GM18868 (cell line): Measurements from ENCODE around the gene CFAP97D1.

Experiments
- ATAC-seq: cut with Tn5 transposase; IDR thresholded peaks from one replicate; pipeline ENCODE4 v1.9.1; 2021; ENCODE audit warnings: mild to moderate bottlenecking, moderate library complexity; ENCODE audit not compliant: unreplicated experiment

Gene CFAP97D1

GRCh38 chr17:43780135-43780534 lies at the start of gene CFAP97D1:
Gene CFAP97D1 (plus strand): TSS chr17:43780435. CDS start chr17:43780463, 28 bp downstream.
- no peak for ATAC-seq

GRCh38 chr17:43732958-43733357 lies 47.3 kb upstream of the CFAP97D1 start:
- ATAC-seq = no peak

- ATAC-seq = no peak
Measured at GRCh38 chr17:43733956-43734355, 46.3 kb upstream of the CFAP97D1 start.

- no peak for ATAC-seq
Measured at GRCh38 chr17:43734376-43734775, 45.9 kb upstream of the CFAP97D1 start.

- no peak for ATAC-seq
Measured at GRCh38 chr17:43736389-43736788, 43.8 kb upstream of the CFAP97D1 start.

GRCh38 chr17:43737722-43738121 lies 42.5 kb upstream of the CFAP97D1 start:
- ATAC-seq = no peak

GRCh38 chr17:43740541-43740940 lies 39.7 kb upstream of the CFAP97D1 start:
- no peak for ATAC-seq

GRCh38 chr17:43741636-43742035 lies 38.6 kb upstream of the CFAP97D1 start:
- ATAC-seq = no peak

- no peak for ATAC-seq
Measured at GRCh38 chr17:43745541-43745940, 34.7 kb upstream of the CFAP97D1 start.

GRCh38 chr17:43750153-43750552 lies 30.1 kb upstream of the CFAP97D1 start:
- ATAC-seq = no peak

GRCh38 chr17:43753493-43754129 lies 26.6 kb upstream of the CFAP97D1 start:
- no peak for ATAC-seq

GRCh38 chr17:43754947-43755346 lies 25.3 kb upstream of the CFAP97D1 start:
- no peak for ATAC-seq

GRCh38 chr17:43755389-43755875 lies 24.8 kb upstream of the CFAP97D1 start:
- ATAC-seq = no peak

GRCh38 chr17:43756201-43756600 lies 24.0 kb upstream of the CFAP97D1 start:
- no peak for ATAC-seq

GRCh38 chr17:43757171-43757660 lies 23.0 kb upstream of the CFAP97D1 start:
- ATAC-seq = no peak

GRCh38 chr17:43758086-43758485 lies 22.1 kb upstream of the CFAP97D1 start:
- no peak for ATAC-seq

GRCh38 chr17:43758497-43759174 lies 21.6 kb upstream of the CFAP97D1 start, which contains the start of gene SOST:
Gene SOST (minus strand): TSS chr17:43758791. CDS start chr17:43758741, 50 bp downstream.
- no peak for ATAC-seq

- ATAC-seq = no peak
Measured at GRCh38 chr17:43759836-43760235, 20.4 kb upstream of the CFAP97D1 start.

GRCh38 chr17:43760254-43760852 lies 19.9 kb upstream of the CFAP97D1 start:
- ATAC-seq = no peak

- no peak for ATAC-seq
Measured at GRCh38 chr17:43766413-43767052, 13.7 kb upstream of the CFAP97D1 start.

- no peak for ATAC-seq
Measured at GRCh38 chr17:43767053-43767712, 13.1 kb upstream of the CFAP97D1 start.
